SIG-M5 treated with dmso at 0.1 percent for 504 hours (cell line): ENCODE data around the gene LRRC47.
A peak's percentile ranks its signal among the peaks of the same experiment; 100 is the strongest.
"Not testable (repeated sequence)": the region's sequence is repeated elsewhere in the genome, so short reads cannot be mapped to it uniquely, and the experiment has no call there.

Experiments
- DNase-seq: peaks from one replicate; lab custom pipeline; 2025; ENCODE audit not compliant: unreplicated experiment; lab: John Stamatoyannopoulos, UW

Gene LRRC47

GRCh38 chr1:3816331-3817137, 20.2 kb upstream of the LRRC47 start:
- DNase-seq = no peak

GRCh38 chr1:3814771-3815561, 18.7 kb upstream of the LRRC47 start:
- DNase-seq = no peak

GRCh38 chr1:3814065-3814464, 17.8 kb upstream of the LRRC47 start:
- no peak for DNase-seq

- no peak for DNase-seq
Observed at GRCh38 chr1:3811595-3811911, 15.3 kb upstream of the LRRC47 start.

- DNase-seq = not testable (repeated sequence)
Observed at GRCh38 chr1:3810149-3810761, 14.0 kb upstream of the LRRC47 start.

GRCh38 chr1:3809680-3810079, 13.4 kb upstream of the LRRC47 start:
- DNase-seq = no peak

- DNase-seq = no peak
Observed at GRCh38 chr1:3807769-3808168, 11.5 kb upstream of the LRRC47 start.

GRCh38 chr1:3805038-3805437, 8.7 kb upstream of the LRRC47 start:
- no peak for DNase-seq

GRCh38 chr1:3804627-3804944, 8.3 kb upstream of the LRRC47 start:
- not testable (repeated sequence) for DNase-seq

GRCh38 chr1:3803905-3804626, 7.8 kb upstream of the LRRC47 start:
- no peak for DNase-seq

GRCh38 chr1:3800795-3801194, 4.5 kb upstream of the LRRC47 start:
- DNase-seq = not testable (repeated sequence)

- DNase-seq = no peak
Observed at GRCh38 chr1:3799976-3800685, 3.8 kb upstream of the LRRC47 start.

- peak; percentile 11 for DNase-seq
Observed at GRCh38 chr1:3795453-3796214, 664 bp downstream of the LRRC47 start.

- DNase-seq = no peak
Observed at GRCh38 chr1:3790952-3791351, 5.3 kb downstream of the LRRC47 start.

GRCh38 chr1:3790500-3790923, 5.8 kb downstream of the LRRC47 start:
- no peak for DNase-seq

- DNase-seq = no peak
Observed at GRCh38 chr1:3789421-3790300, 6.6 kb downstream of the LRRC47 start.

GRCh38 chr1:3788756-3789420, 7.4 kb downstream of the LRRC47 start:
- no peak for DNase-seq

GRCh38 chr1:3787745-3788605, 8.3 kb downstream of the LRRC47 start:
- DNase-seq = no peak
